GM18907 (cell line): ENCODE measurements around the gene CLIC3.

Experiments
- ATAC-seq: cut with Tn5 transposase; IDR thresholded peaks from one replicate; pipeline ENCODE4 v1.9.1; 2021; ENCODE audit warnings: mild to moderate bottlenecking, moderate library complexity; ENCODE audit not compliant: unreplicated experiment

The CLIC3 gene

GRCh38 chr9:137031904-137032640, 35.7 kb upstream of the CLIC3 start, which contains the start of gene FUT7:
TSS of gene FUT7 (minus strand) at chr9:137032088. CDS start at chr9:137031991, 97 bp downstream.
- ATAC-seq: no peak

- ATAC-seq: no peak
These were observed 34.5 kb upstream of the CLIC3 start for GRCh38 chr9:137030538-137031527.

GRCh38 chr9:137030006-137030405, 33.6 kb upstream of the CLIC3 start:
- no peak for ATAC-seq

DNA sequence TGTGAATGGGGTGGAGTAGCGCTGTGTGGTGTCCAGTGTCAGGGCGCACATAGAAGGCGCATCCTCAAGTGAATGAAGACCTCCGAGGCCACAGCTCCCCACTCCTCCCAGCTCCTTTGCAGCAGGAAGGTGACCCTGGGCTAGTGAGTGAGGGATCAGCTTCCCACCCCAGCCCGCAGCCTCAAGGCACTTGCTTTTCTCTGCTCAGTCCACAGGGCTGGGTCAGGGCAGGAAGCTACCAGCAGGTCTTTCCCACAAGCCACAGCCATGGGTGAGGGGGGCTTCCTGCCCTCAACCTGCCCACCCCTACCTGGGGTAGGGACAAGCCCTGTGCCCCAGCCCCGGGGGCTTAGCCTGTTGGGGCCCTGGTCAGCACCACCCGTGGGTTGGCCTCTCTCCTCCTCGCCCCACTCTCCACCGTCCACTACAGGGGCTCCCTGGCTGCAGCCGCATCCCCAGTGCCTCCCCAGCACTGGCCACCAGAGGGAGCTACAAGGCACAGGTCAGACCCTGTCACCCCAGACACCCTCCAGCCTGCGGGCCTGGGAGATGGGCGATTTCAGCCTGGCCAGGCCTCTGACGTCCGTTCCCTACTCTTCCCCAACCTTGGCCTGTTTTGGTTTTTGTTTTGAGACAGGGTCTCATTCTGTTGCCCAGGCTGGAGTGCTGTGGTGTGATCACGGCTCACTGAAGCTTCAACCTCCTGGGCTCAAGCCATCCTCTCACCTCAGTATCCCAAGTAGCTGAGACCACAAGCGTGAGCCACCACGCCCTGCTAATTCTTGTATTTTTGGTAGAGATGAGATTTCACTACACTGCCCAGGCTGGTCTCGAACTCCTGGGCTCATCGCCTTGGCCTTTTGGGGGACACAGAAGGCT, 32.9 kb upstream of the CLIC3 start:
- ATAC-seq: peak; percentile 41

DNA sequence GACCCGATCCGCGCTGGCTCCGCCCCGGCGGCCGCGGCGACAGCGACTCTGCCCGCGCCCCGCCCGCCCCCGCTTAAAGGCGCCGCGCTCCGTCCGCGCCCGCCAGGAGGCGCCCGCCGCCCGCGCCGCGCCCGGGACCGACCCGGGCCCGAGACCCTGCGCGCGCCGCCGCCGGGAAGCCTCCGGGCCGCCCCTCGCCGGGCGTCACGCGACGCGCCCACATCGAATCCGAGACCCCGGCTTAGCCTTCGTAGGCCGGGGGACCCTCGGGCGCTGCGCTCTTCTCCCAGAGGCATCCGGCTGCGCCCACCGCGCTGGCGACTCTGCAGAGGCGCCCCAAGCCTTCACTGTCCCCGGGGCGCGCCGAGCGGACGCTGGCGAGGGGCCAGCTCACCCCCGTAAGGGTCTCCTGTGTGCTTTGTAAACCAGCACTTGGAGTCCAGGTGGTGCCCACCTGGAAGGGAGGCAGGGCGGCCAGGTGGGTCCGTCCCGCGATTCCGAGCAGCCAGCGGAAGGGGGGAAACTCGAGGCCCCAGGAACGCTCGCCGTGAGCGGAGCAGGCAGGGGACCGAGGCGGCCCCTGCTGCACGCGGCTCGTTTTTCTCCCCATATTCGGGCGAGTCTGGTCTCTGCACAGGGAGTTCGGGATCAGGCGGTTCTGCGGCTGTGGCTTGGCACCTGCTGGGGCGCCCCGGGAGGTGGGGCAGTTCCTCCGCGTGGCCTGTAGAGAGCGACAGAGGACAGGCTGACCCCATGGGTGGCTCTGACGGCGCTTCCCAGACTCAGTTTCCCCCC, 32.1 kb upstream of the CLIC3 start:
- peak; percentile 35 for ATAC-seq

- ATAC-seq: no peak
These were observed 31.2 kb upstream of the CLIC3 start, which contains the start of gene ABCA2 for GRCh38 chr9:137027369-137028262. TSS of gene ABCA2 (minus strand) at chr9:137028237. CDS start at chr9:137028140, 97 bp downstream.

DNA sequence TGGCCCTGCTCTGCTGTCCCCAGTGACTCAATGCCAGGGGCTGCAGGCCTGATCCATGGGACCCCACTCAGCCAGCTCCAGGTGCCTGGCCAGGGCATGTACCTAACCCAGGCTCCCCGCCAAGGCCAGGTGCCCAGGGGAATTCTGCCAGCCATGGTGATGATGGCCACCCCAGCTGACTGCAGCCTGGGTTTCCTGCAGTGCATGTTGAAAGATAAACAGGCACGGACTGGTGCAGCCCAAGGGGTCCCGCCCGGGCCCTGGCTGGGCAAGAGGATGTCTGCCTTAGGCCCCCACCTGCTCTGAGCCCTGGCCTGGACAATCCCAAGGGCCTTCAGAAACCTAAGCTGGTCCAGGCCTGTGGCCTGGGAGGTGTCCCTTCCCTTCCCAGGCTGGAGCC, 30.5 kb upstream of the CLIC3 start:
- no peak for ATAC-seq

DNA sequence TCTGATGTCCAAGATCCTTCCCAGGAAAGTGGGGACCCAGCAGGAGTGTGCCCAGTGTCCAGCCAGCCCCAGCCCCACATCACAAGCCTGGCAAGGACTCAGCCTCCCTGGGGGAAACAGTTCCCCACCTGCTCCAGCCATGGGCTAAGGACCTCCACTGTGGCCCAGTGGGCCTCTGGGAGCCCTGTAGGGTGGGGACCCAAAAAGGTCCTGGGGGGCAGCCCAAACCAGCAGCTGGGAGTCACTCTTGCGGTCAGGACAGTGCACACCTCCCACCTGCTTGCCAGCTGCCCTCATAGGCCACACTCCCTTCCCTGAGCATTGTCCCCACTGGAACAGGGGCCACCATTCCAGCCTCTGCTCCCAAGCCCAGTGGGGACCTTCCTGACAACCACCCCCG, 30.0 kb upstream of the CLIC3 start:
- no peak for ATAC-seq

GRCh38 chr9:137025517-137025966, 29.2 kb upstream of the CLIC3 start:
- ATAC-seq: no peak

DNA sequence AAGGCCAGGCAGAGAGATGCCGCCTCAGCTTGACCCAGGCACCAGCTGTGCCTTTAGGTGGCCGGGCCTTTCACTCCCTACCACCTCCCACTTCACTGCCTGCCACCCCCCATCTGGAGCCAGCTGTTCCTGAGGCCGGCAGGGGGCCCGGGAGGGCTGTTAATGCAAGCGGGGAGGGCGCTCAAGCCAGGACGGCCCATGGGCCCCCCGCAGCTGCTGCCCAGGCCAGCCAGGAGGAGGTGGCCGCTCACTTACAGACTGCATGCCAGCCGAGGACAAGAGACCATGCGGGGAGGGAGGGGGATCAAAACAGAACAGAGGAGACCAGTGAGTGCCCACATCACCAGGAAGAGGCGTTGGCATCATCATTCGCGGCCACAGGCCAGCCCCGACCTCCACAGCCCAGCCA, 27.2 kb upstream of the CLIC3 start:
- no peak for ATAC-seq

DNA sequence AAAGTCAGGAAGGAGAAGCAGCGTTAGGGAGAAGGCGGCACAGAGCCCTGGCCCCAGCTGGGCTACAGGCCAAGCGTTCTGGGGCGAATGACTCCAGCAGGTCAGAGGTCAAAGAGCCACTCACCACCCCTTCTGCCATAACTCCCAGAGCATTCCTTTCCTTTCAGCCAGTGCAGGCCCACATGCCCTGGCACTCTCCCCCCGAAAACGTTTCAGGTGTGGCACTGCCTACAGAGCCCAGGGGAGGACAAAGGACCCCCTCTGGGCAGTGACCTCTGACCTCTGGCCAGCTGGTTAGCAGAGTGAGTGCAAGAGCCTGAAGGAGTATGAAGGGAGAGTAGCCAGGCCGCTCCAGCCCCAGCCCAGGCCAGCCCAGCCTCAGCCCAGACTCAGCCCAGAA, 26.8 kb upstream of the CLIC3 start:
- no peak for ATAC-seq

- no peak for ATAC-seq
These were observed 26.3 kb upstream of the CLIC3 start for GRCh38 chr9:137022662-137023008.

DNA sequence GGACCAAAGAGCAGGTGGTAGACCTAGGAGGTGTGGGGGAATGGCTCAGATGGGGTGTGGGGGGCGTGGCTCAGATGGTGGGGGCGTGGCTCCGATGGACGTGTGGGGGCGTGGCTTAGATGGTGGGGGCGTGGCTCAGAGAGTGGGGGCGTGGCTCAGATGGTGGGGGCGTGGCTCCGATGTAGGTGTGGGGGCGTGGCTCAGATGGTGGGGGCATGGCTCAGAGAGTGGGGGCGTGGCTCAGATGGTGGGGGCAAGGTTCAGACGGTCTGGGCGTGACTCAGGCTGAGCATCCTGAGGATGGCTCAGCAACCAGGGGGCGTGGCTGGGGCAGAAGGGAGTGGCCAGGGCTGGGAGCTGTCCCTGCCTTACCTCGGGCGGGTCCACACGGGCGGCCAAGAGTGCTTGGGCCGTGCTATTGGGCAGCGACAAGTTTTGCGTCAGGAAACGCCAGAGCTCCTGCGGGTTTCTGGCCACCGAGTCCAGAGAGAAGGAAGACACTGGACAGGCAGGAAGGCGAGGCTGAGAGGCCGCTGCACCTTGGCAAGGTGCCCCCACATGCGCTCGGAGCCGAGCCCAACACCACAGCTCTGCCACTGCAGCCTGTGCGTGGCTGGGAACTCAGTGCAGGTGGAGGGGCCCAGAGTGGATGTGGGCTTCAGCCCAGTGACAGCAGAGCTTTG, 25.8 kb upstream of the CLIC3 start:
- no peak for ATAC-seq

DNA sequence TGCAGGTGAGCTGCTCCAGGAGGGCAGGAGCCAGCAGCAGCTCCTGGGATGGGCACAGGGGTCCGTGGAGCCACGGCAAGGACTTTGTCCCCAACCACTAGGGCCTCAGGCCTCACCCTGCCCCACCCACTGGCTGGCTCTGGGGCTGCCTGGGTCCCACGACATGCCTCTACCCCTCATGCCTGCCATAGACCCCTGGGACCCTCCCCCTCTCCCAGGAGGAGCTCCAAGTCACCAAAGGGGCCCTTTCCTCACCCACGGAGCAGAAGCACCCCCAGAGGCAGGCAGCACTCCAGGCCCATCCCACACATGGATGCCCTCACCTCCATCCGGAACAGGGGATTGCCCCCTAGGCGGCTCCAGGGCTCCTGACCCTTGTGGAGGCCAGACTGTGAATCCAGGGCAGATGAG, 25.2 kb upstream of the CLIC3 start:
- no peak for ATAC-seq

DNA sequence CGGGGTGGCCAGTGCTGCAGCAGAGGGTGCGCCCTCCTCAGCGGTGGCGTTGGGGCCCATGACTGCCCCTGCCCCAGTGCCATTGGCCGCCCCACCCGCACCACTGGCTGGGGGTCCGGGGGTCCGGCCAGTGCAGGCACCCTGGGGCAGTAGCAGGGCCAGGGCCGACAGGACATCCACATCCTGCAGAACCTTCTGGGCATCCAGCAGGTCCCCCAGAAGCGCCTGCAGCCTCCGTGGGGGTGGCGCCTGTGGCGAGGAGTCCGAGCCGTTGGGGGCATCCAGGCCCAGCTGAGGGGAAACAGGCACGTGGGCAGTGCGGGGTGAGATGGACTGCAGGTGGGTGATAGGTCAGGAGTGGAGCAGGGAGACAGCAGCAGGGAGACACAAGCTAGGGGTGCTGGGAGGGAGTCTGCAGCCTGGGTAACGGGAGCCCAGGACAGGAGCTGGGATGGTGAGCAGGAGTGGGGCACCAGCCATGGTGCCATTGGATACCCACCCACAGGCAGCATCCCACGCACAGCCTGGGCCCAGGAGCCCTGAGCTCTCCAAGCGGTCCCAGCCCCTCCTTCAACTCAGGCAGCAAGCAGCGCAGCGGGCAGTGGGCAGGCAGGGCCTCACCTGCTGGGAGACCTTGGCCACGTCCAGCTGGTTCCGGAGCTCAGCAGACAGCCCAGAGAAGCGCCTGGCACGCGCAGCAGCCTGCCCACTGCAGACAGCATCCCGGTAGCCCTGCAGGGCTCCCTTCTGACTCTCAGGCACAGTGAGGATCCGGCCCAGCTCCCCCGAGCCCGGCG, 24.6 kb upstream of the CLIC3 start:
- no peak for ATAC-seq

DNA sequence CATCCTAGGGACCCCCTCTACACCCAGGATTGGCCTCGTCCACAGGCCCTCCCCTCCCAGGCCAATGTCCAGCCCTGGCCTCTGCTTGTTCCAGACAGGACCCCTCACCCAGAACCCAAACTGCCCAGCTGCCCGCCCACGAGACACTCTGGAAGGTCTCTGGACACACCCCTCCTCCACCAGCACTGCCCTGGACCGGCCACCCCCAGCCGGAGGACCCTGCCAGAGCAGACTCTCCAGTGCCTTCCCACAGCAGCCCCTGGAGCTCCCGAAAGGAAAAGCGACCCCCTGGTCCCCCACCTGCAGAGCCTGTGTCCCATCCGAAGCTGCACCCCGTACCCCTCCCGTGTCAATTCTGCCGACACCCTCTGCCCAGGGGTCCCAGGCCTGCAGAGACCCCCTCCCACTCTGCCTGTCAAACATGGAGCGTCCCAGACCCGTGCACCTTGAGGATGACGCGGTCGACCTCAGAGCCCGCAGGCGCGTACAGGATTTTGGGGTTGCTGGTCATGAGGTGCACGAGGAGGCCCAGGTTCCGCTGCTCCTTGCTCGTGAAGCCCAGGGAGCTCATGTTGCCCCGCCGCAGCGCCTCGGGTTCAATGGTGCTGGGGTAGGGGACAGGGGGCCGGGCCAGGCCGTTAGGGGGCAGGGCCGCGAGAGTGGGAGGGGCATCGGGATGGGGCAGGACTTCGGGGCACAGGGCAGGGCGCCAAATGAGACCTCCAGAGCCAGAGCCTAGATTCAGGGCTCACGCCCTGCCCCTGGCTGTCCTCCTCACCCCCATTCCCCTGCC, 23.7 kb upstream of the CLIC3 start:
- ATAC-seq: no peak
